Thoracic aorta (tissue), 2 donors: ENCODE data around the gene DPY30. TPM values are rescaled to one million over a fixed set of nuclear protein-coding genes. Genes with fewer than 3 reads are reported as not detected.

Experiments used
- ATAC-seq: fragments of 150-250 bp; one replicate; pipeline ENCODE4 v1.8.0; 2017; ENCODE audit warnings: low read depth; ENCODE audit not compliant: insufficient number of reproducible peaks, low FRiP score
- DNase-seq: peaks from one replicate; pipeline ENCODE4 v3.0.0-alpha.2; 2020; ENCODE audit warnings: low spot score
- H3K27ac ChIP-seq, 2 donors: fragments of 200-600 bp; sonication (generic); 1 replicate in 1 of 2; 2 replicates in 1 of 2; pipeline ENCODE4 v1.5.1; 2016; ENCODE audit warnings: mild to moderate bottlenecking in 2 of 2, moderate library complexity in 2 of 2
- H3K27me3 ChIP-seq: fragments of 200-600 bp; sonication (generic); replicated peaks from 2 replicates; pipeline ENCODE4 v1.6.0; 2016; ENCODE audit warnings: mild to moderate bottlenecking; ENCODE audit not compliant: insufficient read depth
- H3K36me3 ChIP-seq: fragments of 200-600 bp; sonication (generic); one replicate; pipeline ENCODE4 v1.5.1; 2016
- H3K4me1 ChIP-seq, 2 donors: fragments of 200-600 bp; sonication (generic); 1 replicate in 1 of 2; 2 replicates in 1 of 2; pipeline versions ENCODE4 v1.5.1 to v1.6.0; 2016; ENCODE audit warnings: low read depth in 2 of 2, mild to moderate bottlenecking in 1 of 2; ENCODE audit not compliant: control insufficient read depth in 1 of 2
- H3K4me3 ChIP-seq: fragments of 200-600 bp; sonication (generic); 2 replicates; pipeline ENCODE4 v1.5.1; 2016; ENCODE audit warnings: mild to moderate bottlenecking
- H3K9me3 ChIP-seq: fragments of 200-600 bp; sonication (generic); 2 replicates; pipeline ENCODE4 v1.5.1; 2016
- CTCF ChIP-seq: fragments of 200-600 bp; sonication (generic); IDR thresholded peaks from one replicate; pipeline ENCODE4 v1.5.1; 2019; ENCODE audit warnings: antibody characterized with exemption
- total RNA-seq, 2 donors: library from RNA; depleted of rRNA; stranded (reverse); fragments of >200 nt; gene quantifications; one replicate each; pipeline versions ENCODE4 v1.1.0 to v1.2.3, GENCODE V29; 2016

Gene DPY30
- total RNA-seq, 2 donors from 2014 or later = 22.3 to 30.7 TPM

DNA sequence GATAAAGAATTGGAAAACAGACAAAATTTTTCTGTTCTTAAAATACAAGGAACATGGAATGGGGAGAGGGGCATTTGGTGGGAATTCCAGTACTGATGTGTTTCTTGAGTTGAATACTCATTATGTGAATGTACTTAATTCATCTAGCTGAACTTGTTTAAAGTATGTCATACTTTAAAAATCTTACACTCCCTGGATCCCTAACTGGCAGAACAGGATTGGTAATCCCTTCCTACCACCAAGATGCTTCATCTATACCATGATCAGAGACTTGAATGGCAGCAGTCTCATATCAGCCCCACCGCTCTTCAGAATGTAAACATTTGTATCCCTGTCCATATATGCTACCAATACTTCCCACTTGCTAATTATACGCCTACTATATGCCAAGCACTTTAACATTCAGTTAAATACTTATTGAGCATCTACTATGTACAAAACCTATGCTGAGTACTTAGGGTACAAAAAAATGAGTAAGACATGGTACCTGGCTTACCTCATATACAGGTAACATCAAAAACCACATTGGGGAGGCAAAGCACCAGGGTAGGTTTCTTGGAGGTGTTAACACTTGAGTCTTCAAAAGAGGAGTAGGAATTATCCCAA is 34.1 kb downstream of the DPY30 start:
- H3K9me3 ChIP-seq = no peaks in the 10 kb centered on the region
- peaks cover 7 to 21% of the 10 kb centered on the region in 2 donors for H3K4me1 ChIP-seq
- no peaks in the 10 kb centered on the region for H3K27me3 ChIP-seq
- DNase-seq (no peak), ATAC-seq (no peak)
- no peak overlapping the region for H3K27ac ChIP-seq
- H3K36me3 ChIP-seq = no peaks in the 10 kb centered on the region
- H3K4me3 ChIP-seq = no peak overlapping the region
- no peak for TF ChIP-seq CTCF

GRCh38 chr2:32003791-32004190 is 35.8 kb downstream of the DPY30 start:
- H3K4me3 ChIP-seq = no peak overlapping the region
- no peak for TF ChIP-seq CTCF
- ATAC-seq = no peak
- no peak for DNase-seq
- H3K4me1 ChIP-seq = peaks cover 7 to 20% of the 10 kb centered on the region in 2 donors
- no peaks in the 10 kb centered on the region for H3K27me3 ChIP-seq
- no peaks in the 10 kb centered on the region for H3K9me3 ChIP-seq
- H3K36me3 ChIP-seq = no peaks in the 10 kb centered on the region
- no peak overlapping the region for H3K27ac ChIP-seq

- H3K4me1 ChIP-seq = peaks cover 3 to 8% of the 10 kb centered on the region in 2 donors
- ATAC-seq = no peak
- no peaks in the 10 kb centered on the region for H3K27me3 ChIP-seq
- no peaks in the 10 kb centered on the region for H3K36me3 ChIP-seq
- DNase-seq = no peak
- no peak for TF ChIP-seq CTCF
- no peak overlapping the region for H3K4me3 ChIP-seq
- no peak overlapping the region for H3K27ac ChIP-seq
- H3K9me3 ChIP-seq = no peaks in the 10 kb centered on the region
Observed at GRCh38 chr2:32002406-32002805, 37.2 kb downstream of the DPY30 start.

DNA sequence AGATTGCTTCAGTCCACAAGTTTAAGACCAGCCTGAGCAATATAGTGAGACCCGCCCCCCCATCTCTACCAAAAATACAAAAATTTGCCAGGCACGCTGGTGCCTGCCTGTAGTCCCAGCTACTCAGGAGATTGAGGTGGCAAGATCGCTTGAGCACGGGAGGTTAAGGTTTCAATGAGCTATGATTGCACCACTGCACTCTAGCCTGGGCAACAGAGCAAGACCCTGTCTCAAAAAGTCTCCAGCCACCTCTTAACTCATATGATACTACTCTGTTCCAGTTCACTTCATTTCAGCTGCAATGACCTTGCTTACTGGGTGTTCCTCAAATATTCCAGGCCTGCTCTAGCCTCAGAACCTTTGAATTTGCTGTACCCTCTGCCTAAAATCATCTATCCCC is 40.2 kb downstream of the DPY30 start:
- Histone ChIP-seq H3K4me3 (no peak overlapping the region), H3K27ac (no peak overlapping the region), H3K27me3 (no peaks in the 10 kb centered on the region), H3K9me3 (no peaks in the 10 kb centered on the region), H3K4me1 (no peaks in the 10 kb centered on the region), H3K36me3 (no peaks in the 10 kb centered on the region)
- ATAC-seq = no peak
- DNase-seq = no peak
- no peak for TF ChIP-seq CTCF

GRCh38 chr2:31998731-31999383 is 40.7 kb downstream of the DPY30 start:
- DNase-seq (no peak), ATAC-seq (no peak)
- H3K9me3 ChIP-seq = no peaks in the 10 kb centered on the region
- H3K4me1 ChIP-seq = no peaks in the 10 kb centered on the region
- no peaks in the 10 kb centered on the region for H3K36me3 ChIP-seq
- H3K4me3 ChIP-seq = no peak overlapping the region
- H3K27me3 ChIP-seq = no peaks in the 10 kb centered on the region
- H3K27ac ChIP-seq = no peak overlapping the region
- no peak for TF ChIP-seq CTCF
